ENCODE results near the gene ALDH3A2.

DNA sequence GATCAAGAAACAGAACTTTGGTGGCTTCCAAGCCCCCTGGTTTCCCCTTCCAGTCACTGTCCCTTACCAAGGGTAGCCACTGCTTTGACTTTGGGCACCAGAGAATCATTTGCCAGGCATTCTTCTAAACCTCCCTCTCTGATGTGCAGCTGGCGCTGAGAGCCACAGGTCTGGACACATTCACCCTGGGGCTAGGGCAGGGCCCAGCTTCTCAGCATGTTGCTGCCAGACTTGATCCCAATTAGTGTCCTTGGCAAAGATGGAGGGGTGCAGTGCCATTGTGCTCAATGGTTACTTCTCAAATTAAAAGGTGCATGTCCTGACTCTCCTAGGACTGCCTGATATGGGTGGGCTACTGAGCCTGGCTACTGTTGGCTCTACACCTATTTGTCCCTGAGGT is 75.4 kb downstream of the ALDH3A2 start:
- TF ChIP-seq SUZ12 (IDR thresholded peaks at IDR 0.05; ENCODE audit: extremely low read depth, insufficient read depth, insufficient read length) (no peak), YY1 (IDR thresholded peaks at IDR 0.05; ENCODE audit: insufficient read depth, insufficient read length) (no peak)
